ENCODE measurements around the gene PLCE1. TPM values are rescaled to one million over a fixed set of nuclear protein-coding genes. Genes with fewer than 3 reads are reported as not detected.
A peak's percentile ranks its signal among the peaks of the same experiment; 100 is the strongest.

The PLCE1 gene
- total RNA-seq, 1 donor from 2014 or later = 3.2 TPM

GRCh38 chr10:93980486-93980885 is 13.2 kb upstream of the PLCE1 start:
- Mint-ChIP-seq H3K27ac (no peak overlapping the region), H3K4me1 (no peaks in the 10 kb centered on the region), H3K9me3 (peaks cover 4% of the 10 kb centered on the region), H3K36me3 (no peaks in the 10 kb centered on the region), H3K4me3 (no peak overlapping the region), H3K27me3 (ENCODE audit: low read depth) (peaks cover 21% of the 10 kb centered on the region)
- no peak for TF ChIP-seq CTCF (IDR thresholded peaks at IDR 0.05; ENCODE audit: unreplicated experiment)
- no peak for DNase-seq (ENCODE audit: low spot score in 2 of 2, unreplicated experiment in 2 of 2)

GRCh38 chr10:93991114-93991513 is 2.6 kb upstream of the PLCE1 start:
- peaks cover 37% of the 10 kb centered on the region for H3K4me1 Mint-ChIP-seq
- H3K36me3 Mint-ChIP-seq = no peaks in the 10 kb centered on the region
- H3K9me3 Mint-ChIP-seq = no peaks in the 10 kb centered on the region
- no peak overlapping the region for H3K4me3 Mint-ChIP-seq
- no peak for TF ChIP-seq CTCF (IDR thresholded peaks at IDR 0.05; ENCODE audit: unreplicated experiment)
- H3K27me3 Mint-ChIP-seq (ENCODE audit: low read depth) = peaks cover 40% of the 10 kb centered on the region
- no peak for DNase-seq (ENCODE audit: low spot score in 2 of 2, unreplicated experiment in 2 of 2)
- H3K27ac Mint-ChIP-seq = peak overlapping the region; percentile 51

GRCh38 chr10:93991596-93992284 is 2.0 kb upstream of the PLCE1 start:
- TF ChIP-seq CTCF (IDR thresholded peaks at IDR 0.05; ENCODE audit: unreplicated experiment) = no peak
- Mint-ChIP-seq H3K27me3 (ENCODE audit: low read depth) (peaks cover 46% of the 10 kb centered on the region), H3K4me1 (peaks cover 37% of the 10 kb centered on the region), H3K36me3 (no peaks in the 10 kb centered on the region), H3K4me3 (peak overlapping the region; percentile 26), H3K27ac (peak overlapping the region; percentile 91), H3K9me3 (no peaks in the 10 kb centered on the region)
- peak; percentile 36 to 54 for DNase-seq (ENCODE audit: low spot score in 2 of 2, unreplicated experiment in 2 of 2)

GRCh38 chr10:93992400-93993030 is 1.2 kb upstream of the PLCE1 start:
- H3K4me1 Mint-ChIP-seq = peaks cover 37% of the 10 kb centered on the region
- H3K36me3 Mint-ChIP-seq = no peaks in the 10 kb centered on the region
- no peak for DNase-seq (ENCODE audit: low spot score in 2 of 2, unreplicated experiment in 2 of 2)
- peaks cover 45% of the 10 kb centered on the region for H3K27me3 Mint-ChIP-seq (ENCODE audit: low read depth)
- no peak overlapping the region for H3K27ac Mint-ChIP-seq
- peak; percentile 42 for TF ChIP-seq CTCF (IDR thresholded peaks at IDR 0.05; ENCODE audit: unreplicated experiment)
- H3K9me3 Mint-ChIP-seq = no peaks in the 10 kb centered on the region
- peak overlapping the region; percentile 71 for H3K4me3 Mint-ChIP-seq

GRCh38 chr10:93993414-93993781 is 333 bp upstream of the PLCE1 start:
- H3K27ac Mint-ChIP-seq = no peak overlapping the region
- H3K36me3 Mint-ChIP-seq = no peaks in the 10 kb centered on the region
- H3K4me3 Mint-ChIP-seq = peak overlapping the region; percentile 71
- H3K27me3 Mint-ChIP-seq (ENCODE audit: low read depth) = peaks cover 52% of the 10 kb centered on the region
- peaks cover 6% of the 10 kb centered on the region for H3K9me3 Mint-ChIP-seq
- H3K4me1 Mint-ChIP-seq = peaks cover 37% of the 10 kb centered on the region
- no peak for DNase-seq (ENCODE audit: low spot score in 2 of 2, unreplicated experiment in 2 of 2)
- TF ChIP-seq CTCF (IDR thresholded peaks at IDR 0.05; ENCODE audit: unreplicated experiment) = no peak

Measured in mesothelial cell of epicardium (in vitro differentiated cells).